HEK293 (cell line): ENCODE measurements around the gene TMED6.

Source experiments
- CTCF ChIP-seq: fragments of 450-650 bp; formaldehyde crosslinking; IDR thresholded peaks from 2 replicates; pipeline ENCODE4 v1.5.1; 2016; ENCODE audit warnings: missing biosample characterization, missing genetic modification characterization
- ZNF521 ChIP-seq: fragments of 450-650 bp; formaldehyde crosslinking; IDR thresholded peaks from 2 replicates; pipeline ENCODE4 v1.5.1; 2017; ENCODE audit warnings: missing biosample characterization, mild to moderate bottlenecking, missing genetic modification characterization
- ZSCAN4 ChIP-seq: fragments of 450-650 bp; formaldehyde crosslinking; IDR thresholded peaks from 2 replicates; pipeline ENCODE4 v1.5.1; 2017; ENCODE audit warnings: missing biosample characterization, missing genetic modification characterization

DNA sequence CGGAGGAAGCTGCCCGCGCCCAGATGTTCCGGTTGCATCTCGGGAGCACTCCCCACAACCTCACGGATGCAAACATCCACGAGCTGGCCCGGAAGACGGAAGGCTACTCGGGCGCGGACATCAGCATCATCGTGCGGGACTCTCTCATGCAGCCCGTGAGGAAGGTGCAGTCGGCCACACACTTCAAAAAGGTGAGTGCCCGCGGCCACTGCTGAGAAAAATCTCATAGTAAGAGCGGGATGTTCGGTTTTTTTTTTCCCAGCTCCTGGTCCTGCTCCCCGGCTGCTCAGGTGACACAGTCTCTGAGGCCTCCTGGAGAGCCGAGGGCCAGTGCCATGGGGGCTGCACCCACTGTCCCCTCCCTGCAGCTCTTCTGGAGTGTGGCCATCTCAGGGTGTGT lies 30.5 kb downstream of the TMED6 start:
- TF ChIP-seq ZSCAN4, result no peak
- TF ChIP-seq ZNF521 (tag by site-specific recombination), result no peak
- no peak for TF ChIP-seq CTCF
